HS-5 (cell line): ENCODE data around the gene GLCE.

Experiments used
- DNase-seq: peaks from one replicate; pipeline ENCODE4 v3.0.0-alpha.2; 2012; ENCODE audit warnings: low read depth

Gene GLCE

GRCh38 chr15:69209661-69210060, 49.2 kb downstream of the GLCE start:
- DNase-seq = no peak

DNA sequence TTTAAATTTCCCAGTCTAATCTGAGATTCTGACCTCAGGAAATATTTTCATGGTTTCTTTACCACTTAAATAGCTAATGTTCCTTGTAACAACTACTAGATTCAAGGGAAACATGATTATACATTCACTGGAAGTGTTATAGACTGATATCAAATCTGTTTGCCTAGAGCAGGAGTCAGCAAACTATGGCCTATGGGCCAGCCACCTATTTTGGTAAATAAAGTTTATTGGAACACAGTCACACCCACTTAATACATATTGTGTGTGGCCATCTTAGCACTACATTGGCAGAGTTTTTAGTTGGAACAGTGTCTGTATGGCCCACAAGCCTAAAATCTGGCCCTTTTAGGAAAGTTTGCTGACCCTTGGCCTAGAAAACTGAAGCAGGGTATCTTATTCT, 50.1 kb downstream of the GLCE start:
- no peak for DNase-seq

DNA sequence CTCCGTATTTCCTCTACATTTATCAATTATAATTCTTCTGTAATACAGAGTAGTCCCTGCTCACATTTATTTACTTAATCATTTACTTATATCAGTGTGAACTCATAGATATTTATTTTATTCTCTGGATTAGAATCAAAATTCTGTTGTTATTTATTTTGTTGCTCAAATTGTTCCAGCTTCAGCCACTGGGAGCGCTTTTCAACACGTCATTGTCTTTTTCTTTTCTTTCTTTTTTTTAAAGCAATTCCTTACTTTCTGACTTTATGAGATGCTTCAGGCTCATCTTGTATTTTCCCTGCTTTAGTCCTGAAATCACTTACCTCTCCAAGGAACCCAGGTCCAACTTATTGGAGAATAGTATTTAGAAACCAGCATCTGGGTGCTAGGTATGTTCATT, 53.4 kb downstream of the GLCE start:
- DNase-seq = no peak

DNA sequence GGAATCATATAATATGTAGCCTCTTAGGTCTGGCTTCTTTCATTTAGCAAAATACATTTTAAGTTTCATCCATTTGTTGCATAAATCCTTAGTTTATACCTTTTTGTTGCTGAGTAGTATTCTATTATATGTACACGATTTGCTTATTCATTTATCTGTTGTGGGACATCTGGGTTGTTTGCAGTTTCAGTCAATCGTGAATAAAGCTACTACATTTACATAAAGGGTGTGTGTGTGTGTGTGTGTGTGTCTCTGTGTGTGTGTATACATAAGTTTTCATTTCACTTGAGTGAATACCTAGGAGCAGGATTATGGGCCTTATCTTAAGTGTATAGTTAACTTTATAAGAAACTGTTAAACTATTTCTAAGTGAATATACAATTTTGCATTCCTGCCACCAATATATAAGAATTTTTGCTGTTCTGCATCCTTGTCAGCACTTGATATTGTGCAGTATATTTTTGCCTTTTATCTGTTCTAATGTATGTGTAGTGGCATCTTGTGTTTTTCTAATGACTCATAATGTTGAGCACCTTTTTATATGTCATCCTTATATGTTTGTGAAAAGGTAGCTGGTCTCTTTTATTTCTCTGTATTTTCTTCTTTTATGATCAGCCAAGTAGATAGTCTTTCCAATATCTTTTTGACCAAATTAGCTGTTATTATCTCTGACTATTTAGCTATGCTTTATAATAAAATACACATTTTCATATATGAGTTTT, 55.0 kb downstream of the GLCE start:
- DNase-seq = no peak

DNA sequence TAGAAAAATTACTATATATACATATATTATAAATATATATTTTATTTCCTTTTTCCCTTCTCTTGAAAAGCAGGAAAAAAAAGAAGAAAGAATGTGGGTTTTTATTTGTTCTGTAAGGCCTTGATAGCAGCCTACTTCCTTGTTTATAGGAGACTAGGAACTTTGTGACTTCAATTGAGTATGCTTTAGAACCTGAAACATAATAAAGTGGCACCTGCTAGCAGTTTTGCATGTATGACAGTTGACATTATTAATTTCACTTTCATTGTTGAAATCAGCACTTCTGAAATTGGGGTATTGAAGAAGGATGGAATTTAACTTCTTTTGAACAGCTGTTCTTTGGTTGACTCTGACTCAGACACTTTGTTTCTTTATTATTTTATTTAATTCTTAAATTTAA, 56.9 kb downstream of the GLCE start:
- DNase-seq = no peak

GRCh38 chr15:69219690-69220089, 59.3 kb downstream of the GLCE start:
- no peak for DNase-seq

GRCh38 chr15:69222002-69222474, 61.6 kb downstream of the GLCE start:
- no peak for DNase-seq

DNA sequence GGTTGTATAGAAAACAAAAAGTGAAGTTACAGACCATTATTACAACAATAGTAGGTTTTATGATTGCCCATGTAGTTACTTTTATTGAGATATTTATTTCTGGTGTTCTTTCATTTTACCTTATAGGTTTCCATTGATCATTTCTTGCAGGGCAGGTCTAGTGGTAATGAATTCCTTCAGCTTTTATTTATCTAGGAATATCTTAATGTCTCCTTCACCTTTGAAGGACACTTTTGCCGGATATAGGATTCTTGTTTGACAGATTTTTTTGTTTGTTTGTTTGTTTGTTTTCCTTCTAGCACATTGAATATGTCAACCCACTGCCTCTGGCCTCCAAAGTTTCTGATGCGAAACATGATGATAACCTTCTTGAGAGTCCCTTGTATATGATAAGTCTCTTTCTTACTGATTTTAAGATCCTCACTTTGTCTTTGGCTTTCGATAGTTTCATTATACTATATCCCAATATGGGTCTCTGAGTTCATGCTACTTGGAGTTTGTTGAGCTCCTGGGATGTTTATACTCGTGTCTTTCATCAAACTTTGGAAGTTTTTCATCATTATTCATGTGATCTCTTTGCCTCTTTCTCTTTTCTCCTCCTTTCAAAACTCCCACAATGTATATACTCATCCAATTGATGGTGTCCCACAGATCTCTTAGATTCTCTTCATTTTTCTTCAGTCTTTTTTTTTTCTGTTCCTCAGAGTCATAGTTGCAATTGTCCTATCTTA, 62.8 kb downstream of the GLCE start:
- no peak for DNase-seq

GRCh38 chr15:69224383-69224782, 63.9 kb downstream of the GLCE start:
- DNase-seq = no peak

GRCh38 chr15:69225355-69226022, 65.1 kb downstream of the GLCE start:
- DNase-seq = no peak

- DNase-seq = no peak
Measured at GRCh38 chr15:69226023-69226355, 65.6 kb downstream of the GLCE start.

- DNase-seq = peak; percentile 11
Measured at GRCh38 chr15:69232144-69232543, 71.7 kb downstream of the GLCE start.

DNA sequence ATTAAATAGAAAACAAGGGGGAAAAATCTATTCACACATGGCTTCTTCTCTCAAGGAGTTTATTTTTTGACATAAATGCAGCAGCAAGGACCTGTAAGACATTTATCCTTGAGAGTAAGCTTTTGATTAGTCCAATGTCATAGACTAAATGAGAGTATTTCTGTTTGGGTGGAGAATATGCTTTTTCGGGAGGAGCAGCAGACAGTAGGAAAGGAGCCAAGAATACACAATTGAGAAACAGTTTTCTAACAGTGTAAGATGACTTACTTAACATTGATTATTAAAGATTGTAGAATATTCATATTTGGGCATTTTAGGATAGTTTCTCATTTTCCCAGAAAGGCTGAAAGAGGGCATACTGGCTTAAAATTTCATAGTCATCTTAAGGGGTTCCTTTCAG, 72.3 kb downstream of the GLCE start:
- no peak for DNase-seq

DNA sequence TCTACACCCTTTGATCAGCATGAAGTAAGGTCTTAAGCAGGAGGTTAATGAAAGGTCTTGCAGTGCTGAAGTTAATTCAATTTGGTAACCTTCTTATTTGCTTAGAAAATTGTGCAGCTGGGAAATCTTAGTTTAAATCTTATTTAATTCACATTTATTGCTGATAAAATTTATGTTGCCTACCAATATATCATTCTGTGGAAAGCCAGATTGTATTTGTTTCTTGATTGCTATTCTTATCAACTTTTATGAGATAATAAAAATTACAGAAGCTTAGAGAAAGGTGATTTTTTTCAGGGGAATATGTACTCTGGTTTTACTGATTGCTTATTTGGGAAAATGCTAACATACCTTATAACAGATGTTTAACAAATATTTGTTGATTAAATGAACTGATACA, 74.2 kb downstream of the GLCE start:
- DNase-seq = no peak

DNA sequence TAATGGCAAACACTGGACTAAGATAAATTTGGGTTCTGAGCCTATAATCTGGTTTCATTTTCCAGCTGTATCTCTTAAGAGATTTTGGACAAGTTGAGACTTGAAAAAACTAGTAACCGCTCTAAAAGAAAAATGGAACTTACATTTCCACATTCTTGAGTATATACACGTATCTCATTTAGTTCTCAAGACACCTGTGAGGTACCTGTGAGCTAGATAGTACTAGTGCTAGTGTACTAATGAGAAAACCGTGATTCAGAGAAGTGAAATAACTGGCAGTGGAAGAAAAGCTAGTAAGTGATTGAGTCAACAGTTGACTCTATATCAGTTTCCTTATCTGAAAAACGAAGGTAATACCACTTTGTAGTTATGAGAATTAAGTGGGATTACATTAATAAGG, 76.1 kb downstream of the GLCE start:
- no peak for DNase-seq

GRCh38 chr15:69237718-69238117, 77.3 kb downstream of the GLCE start:
- DNase-seq = no peak

- no peak for DNase-seq
Measured at GRCh38 chr15:69244798-69245197, 84.4 kb downstream of the GLCE start.

GRCh38 chr15:69253156-69253555, 92.7 kb downstream of the GLCE start:
- peak; percentile 45 for DNase-seq

DNA sequence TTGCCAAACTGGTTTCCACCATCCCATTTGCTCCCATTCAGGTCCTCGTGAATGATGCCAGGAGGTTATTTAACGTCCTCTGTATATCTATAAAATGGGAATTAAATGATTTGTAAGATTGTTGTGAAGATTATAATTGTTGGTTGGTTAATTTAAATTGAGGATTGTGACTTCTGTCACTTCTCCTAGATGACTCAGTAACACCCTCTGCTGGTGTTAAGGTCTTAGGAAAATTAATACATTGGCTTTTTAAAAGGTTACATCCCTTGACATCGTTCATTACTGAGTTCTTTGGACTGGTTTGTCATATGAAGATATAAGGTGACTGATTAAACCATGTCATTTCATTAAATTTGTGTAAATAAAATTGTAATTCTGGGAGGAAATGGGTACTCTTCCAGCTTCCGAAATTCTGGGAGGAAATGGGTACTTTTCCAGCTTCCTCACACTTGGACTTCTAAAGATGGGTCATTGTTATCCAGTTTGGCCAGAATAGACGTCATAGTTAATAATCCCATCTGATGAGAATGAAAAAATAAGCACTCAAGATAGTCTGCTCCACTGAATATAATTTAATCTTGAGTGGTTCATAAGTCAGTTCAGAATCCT, 105.0 kb downstream of the GLCE start:
- no peak for DNase-seq

DNA sequence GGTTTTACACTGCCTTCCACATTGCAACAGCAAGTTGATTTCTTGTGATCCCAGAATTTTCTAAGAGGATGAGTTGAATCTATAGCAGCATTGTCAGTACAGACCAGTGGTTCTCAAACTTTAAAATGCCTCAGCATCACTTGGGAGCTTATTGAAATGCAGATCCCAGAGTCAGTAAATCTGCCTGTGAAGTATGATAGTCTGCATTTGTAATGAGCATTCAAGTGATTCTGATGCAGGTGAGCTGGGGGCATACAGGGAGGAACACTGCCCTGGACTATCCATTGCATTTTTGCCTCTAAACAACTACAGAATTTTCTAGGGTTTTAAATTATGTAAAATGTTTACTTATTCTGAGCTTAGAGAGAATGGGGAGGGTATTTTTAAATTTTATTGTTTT, 110.8 kb downstream of the GLCE start:
- DNase-seq = no peak

GRCh38 chr15:69272139-69272538, 111.7 kb downstream of the GLCE start:
- DNase-seq = no peak

- no peak for DNase-seq
Measured at GRCh38 chr15:69272891-69273290, 112.5 kb downstream of the GLCE start.
